Astrocyte of the cerebellum (primary cell): ENCODE data around the gene BRCC3.

Experiments
- DNase-seq: peaks from one replicate; pipeline ENCODE4 v3.0.0-alpha.2; 2011; ENCODE audit warnings: low read depth
- H3K4me3 ChIP-seq: 2 replicates; pipeline ENCODE4 v1.5.1; 2011; ENCODE audit warnings: mild to moderate bottlenecking, low read depth, low read length, moderate library complexity
- in situ Hi-C: cut with HindIII; loops from 2 replicates; pipeline ENCODE4 v1.10.0; 2017; ENCODE audit warnings: low sequenced_read_pairs
- TF ChIP-seq, protein P1 (sequence below): IDR thresholded peaks from 2 replicates; pipeline ENCODE4 v1.5.1; 2012; ENCODE audit warnings: low read length, low read depth, moderate library complexity, mild to moderate bottlenecking; ENCODE audit errors: missing control alignments

Gene BRCC3

DNA sequence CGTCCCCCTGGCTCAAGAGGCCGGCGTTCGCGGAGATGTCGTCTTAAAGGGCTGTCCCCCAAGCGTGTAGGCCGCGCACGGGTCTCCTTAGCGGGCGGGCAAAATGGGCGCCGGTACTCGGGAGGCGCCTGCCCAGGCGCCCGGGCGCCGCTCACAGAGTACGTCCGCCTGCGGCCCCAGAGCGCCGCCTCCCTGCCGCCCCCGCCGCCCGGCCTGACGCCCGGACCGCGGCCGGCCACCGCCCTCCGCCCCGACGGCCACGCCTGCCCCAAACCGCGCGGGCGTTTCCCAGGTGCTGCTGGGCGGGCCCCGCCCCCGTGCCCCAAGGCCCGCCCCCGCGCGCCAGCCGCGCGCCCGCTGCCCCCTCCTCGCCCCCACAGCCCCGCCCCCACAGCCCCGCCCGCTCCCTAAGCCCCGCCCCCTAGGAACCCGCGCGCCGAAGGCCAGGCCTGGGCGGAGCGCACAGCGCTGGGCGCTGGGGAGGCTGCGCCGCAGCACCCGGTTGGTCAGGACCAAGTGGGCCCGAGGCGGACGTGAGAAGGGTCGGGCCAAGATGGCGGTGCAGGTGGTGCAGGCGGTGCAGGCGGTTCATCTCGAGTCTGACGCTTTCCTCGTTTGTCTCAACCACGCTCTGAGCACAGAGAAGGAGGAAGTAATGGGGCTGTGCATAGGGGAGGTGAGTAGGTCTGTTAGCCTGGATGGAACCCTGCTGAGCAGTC is at the start of gene BRCC3, which contains the start of the genes CMC4 and MTCP1:
BRCC3 (plus strand) TSS at position 534 of the 719 bp plus-strand sequence; CDS start at position 554, 20 bp downstream.
CMC4 (minus strand) TSS at position 162 of the 719 bp plus-strand sequence. CDS start 7,113 bp downstream, outside the sequence.
MTCP1 (minus strand) TSS at position 162 of the 719 bp plus-strand sequence. CDS start 5,126 bp downstream, outside the sequence.
- DNase-seq, result peak; percentile 36
- TF ChIP-seq, protein P1, sequence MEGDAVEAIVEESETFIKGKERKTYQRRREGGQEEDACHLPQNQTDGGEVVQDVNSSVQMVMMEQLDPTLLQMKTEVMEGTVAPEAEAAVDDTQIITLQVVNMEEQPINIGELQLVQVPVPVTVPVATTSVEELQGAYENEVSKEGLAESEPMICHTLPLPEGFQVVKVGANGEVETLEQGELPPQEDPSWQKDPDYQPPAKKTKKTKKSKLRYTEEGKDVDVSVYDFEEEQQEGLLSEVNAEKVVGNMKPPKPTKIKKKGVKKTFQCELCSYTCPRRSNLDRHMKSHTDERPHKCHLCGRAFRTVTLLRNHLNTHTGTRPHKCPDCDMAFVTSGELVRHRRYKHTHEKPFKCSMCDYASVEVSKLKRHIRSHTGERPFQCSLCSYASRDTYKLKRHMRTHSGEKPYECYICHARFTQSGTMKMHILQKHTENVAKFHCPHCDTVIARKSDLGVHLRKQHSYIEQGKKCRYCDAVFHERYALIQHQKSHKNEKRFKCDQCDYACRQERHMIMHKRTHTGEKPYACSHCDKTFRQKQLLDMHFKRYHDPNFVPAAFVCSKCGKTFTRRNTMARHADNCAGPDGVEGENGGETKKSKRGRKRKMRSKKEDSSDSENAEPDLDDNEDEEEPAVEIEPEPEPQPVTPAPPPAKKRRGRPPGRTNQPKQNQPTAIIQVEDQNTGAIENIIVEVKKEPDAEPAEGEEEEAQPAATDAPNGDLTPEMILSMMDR, result no peak
- peak within 1 kb of the TSS; percentile 65 for H3K4me3 ChIP-seq
- in situ Hi-C loops, result no loop called here

DNA sequence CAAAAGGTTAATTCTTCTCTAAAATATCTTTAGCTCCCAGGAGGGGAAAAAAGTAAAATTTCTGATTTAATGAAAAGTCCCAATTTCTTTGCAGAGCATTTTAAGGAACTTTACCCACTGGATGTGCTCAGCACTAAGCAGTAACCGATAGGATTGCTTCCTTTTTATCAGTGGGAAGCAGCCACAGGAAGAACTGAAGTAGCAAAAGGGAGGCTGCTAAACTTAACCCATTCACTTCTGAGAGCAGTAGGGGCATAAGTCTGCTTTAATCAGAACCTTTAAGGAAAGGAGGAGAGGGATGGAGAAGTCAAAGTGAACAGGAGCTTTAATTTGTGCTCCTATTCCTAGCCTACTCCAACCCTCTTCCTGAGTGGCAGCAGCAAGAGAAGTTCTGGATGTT is 48.7 kb upstream of the BRCC3 start, which contains the start of gene F8:
F8 (minus strand) TSS at position 139 of the 400 bp plus-strand sequence. CDS start 171 bp downstream, outside the sequence.
- H3K4me3 ChIP-seq, result no peak within 1 kb of the TSS
- DNase-seq, result no peak
- in situ Hi-C loops, result no loop called here
- TF ChIP-seq, protein P1, result no peak

DNA sequence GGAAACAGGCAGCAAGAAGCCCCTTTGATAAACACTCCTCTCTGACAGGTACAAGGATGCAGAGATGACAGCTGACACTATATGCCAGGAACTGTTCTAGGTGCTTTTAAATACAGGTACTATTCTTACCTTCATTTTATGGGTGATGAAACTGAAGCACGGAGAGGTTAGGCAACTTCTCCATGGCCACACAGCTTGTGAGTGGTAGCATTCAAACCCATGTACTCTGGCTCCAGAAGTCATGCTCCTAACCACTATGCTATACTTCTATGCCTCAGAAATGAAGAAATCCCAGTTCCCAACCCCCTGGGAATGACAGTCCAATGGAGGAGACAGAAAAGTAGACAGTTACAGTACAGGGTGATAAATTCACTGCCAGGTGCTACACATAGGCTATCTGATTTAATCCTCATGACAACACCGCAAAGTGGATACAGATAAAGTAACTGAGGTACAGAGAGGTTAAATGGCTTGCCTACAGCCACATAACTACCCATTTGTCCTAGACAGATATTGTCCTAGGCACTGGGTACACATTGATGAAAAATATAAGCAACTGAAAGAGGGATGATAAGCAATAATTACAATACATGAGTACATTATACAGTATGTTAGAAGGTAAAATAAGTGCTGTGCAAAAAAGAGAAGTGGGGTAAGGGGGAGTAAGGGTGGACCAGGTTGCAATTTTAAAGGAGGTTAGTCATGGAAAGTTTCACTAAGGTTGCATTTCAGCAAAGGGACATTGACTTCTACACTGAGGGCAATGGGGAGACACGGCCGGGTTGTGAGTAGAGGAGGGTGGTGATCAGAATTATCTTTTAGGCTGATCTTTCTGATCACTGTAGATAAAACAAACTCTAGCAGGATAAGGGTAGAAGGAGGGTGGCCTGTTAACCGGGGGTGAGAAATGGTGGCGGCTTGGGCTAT is 47.1 kb upstream of the BRCC3 start:
- no peak overlapping the region for H3K4me3 ChIP-seq
- in situ Hi-C loops, result no loop called here
- TF ChIP-seq, protein P1, result no peak
- no peak for DNase-seq

DNA sequence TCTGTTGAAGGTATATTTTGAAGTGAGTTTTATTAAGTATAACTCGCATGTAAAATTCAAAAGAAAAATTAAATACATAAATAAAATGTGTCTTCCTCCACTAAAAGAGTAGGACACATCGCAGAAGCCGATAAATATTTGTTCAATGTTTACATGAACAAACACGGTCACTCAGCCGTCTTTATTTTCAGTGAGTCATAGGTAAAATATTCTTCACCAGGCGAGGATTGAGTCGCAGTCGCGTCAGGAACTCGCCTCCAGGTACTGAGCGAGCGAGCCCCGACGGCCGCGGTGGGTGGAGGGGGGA is 44.9 kb upstream of the BRCC3 start:
- TF ChIP-seq, protein P1, result no peak
- no peak for DNase-seq
- in situ Hi-C loops, result no loop called here
- peak overlapping the region; percentile 69 for H3K4me3 ChIP-seq

DNA sequence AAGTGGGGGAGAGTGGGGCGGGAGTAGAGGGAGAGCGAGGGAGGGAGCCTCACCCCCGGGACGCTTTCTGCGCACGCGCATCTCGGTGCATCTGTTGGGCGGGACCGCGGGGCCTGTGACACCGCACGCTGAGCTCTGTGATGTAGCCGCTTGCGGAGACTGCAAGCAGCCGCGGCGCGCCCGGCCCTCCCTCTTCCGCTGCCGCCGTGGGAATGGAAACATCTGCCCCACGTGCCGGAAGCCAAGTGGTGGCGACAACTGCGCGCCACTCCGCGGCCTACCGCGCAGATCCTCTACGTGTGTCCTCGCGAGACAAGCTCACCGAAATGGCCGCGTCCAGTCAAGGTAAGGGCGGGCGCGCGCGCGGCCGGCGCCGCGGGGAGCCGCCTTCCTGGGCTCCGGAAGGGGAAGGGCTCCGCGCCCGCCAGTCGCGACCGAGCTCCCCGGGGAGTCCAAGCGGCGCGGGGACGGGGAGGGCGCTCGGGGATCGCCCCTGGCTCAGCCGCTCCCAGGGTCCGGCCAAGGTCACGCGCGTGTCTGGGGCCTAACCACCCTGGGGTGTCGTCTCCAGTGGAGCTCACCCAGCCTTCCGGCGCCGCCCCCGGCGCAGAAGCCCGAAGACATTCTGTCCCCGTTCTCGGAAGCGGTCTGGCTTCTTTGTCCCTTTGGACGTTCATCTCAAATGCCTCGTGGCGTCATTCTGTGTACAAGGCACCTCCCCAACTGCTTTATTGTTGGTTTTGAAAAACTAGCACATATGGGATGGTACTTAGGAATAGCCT is 44.4 kb upstream of the BRCC3 start, which contains the start of gene FUNDC2:
FUNDC2 (plus strand) TSS at position 118 of the 782 bp plus-strand sequence; CDS start at position 213, 95 bp downstream.
- in situ Hi-C loops, result no loop called here
- TF ChIP-seq, protein P1, result no peak
- peak; percentile 76 for DNase-seq

More for the DNA sequence above, 44.4 kb upstream of the BRCC3 start, which contains the start of gene FUNDC2:
- H3K4me3 ChIP-seq, result peak within 1 kb of the TSS; percentile 69
